B cell (primary cell): ENCODE results near the gene ST3GAL3. TPM values are rescaled to one million over a fixed set of nuclear protein-coding genes. Genes with fewer than 3 reads are reported as not detected.

Experiments used
- ATAC-seq: fragments of 200-7000 bp; cut with Tn5 transposase; one replicate; pipeline ENCODE4 v1.10.0; 2021; ENCODE audit warnings: low read depth, mild to moderate bottlenecking, moderate number of reproducible peaks, moderate library complexity
- CTCF ChIA-PET: fragments of 350-600 bp; sonication (Branson Sonifier 250); formaldehyde crosslinking; loops from one replicate; lab custom pipeline; 2021; ENCODE audit warnings: antibody characterized with exemption, inconsistent platforms; lab: Charles Lee
- POLR2A ChIA-PET: fragments of 350-600 bp; sonication (Branson Sonifier 250); formaldehyde crosslinking; loops from one replicate; lab custom pipeline; 2021; ENCODE audit warnings: antibody characterized with exemption; lab: Charles Lee
- DNase-seq: peaks from one replicate; pipeline ENCODE4 v3.0.0; 2013
- H2AFZ ChIP-seq: 2 replicates; pipeline ENCODE4 v1.6.1; 2012; ENCODE audit warnings: mild to moderate bottlenecking, low read depth, low read length; ENCODE audit not compliant: insufficient read depth, poor library complexity, severe bottlenecking
- H3K27ac ChIP-seq, 2 donors: 1 replicate in 1 of 2; 2 replicates in 1 of 2; pipeline ENCODE4 v1.5.1; 2012 to 2013; ENCODE audit warnings: low read length in 2 of 2, mild to moderate bottlenecking in 2 of 2, moderate library complexity in 1 of 2
- H3K27me3 ChIP-seq, 4 experiments: fragments of 200-600 bp in 1 of 4; sonication (generic) in 1 of 4; replicated peaks in 1 of 4; 1 replicate in 2 of 4; 2 replicates in 2 of 4; pipeline versions ENCODE4 v1.6.1 to v1.7.0; 2013 to 2016; ENCODE audit warnings: low read length in 3 of 4, mild to moderate bottlenecking in 2 of 4, mixed read lengths in 1 of 4, moderate library complexity in 1 of 4; ENCODE audit not compliant: insufficient read depth in 4 of 4, control insufficient read depth in 3 of 4; ENCODE audit errors: control extremely low read depth in 1 of 4
- H3K36me3 ChIP-seq, 2 experiments: replicated peaks in 1 of 2; 1 replicate in 1 of 2; 2 replicates in 1 of 2; pipeline versions ENCODE4 v1.6.1 to v1.7.1; 2013; ENCODE audit warnings: low read length in 1 of 2; ENCODE audit not compliant: insufficient read depth in 2 of 2, control insufficient read depth in 1 of 2; ENCODE audit errors: control extremely low read depth in 1 of 2, extremely low read depth in 1 of 2
- H3K4me1 ChIP-seq, 2 donors: fragments of 200-600 bp in 1 of 2; sonication (generic) in 1 of 2; 1 replicate in 1 of 2; 2 replicates in 1 of 2; pipeline versions ENCODE4 v1.5.1 to v1.6.1; 2013 to 2017; ENCODE audit warnings: low read length in 2 of 2; ENCODE audit not compliant: control insufficient read depth in 2 of 2, insufficient read depth in 2 of 2
- H3K4me2 ChIP-seq: replicated peaks from 2 replicates; pipeline ENCODE3; 2012; ENCODE audit warnings: mild to moderate bottlenecking, low read depth, low read length; ENCODE audit not compliant: poor library complexity, severe bottlenecking
- H3K4me3 ChIP-seq, 5 experiments: fragments of 200-600 bp in 1 of 5; sonication (generic) in 1 of 5; 1 replicate in 3 of 5; 2 replicates in 2 of 5; pipeline versions ENCODE4 v1.5.1 to v1.7.0; 2011 to 2016; ENCODE audit warnings: low read length in 4 of 5, mild to moderate bottlenecking in 4 of 5, low read depth in 2 of 5, control low read depth in 1 of 5, moderate library complexity in 1 of 5; ENCODE audit not compliant: insufficient read depth in 1 of 5; ENCODE audit errors: control extremely low read depth in 1 of 5, extremely low read depth in 1 of 5
- H3K79me2 ChIP-seq: fragments of 200-600 bp; sonication (generic); one replicate; pipeline ENCODE4 v1.6.0; 2016; ENCODE audit warnings: low read length; ENCODE audit not compliant: control insufficient read depth, insufficient read depth
- H3K9ac ChIP-seq: fragments of 200-600 bp; sonication (generic); 2 replicates; pipeline ENCODE4 v1.6.1; 2017; ENCODE audit warnings: mild to moderate bottlenecking, low read length, moderate library complexity
- H3K9me3 ChIP-seq, 3 donors: one replicate each; pipeline versions ENCODE4 v1.6.1 to v1.7.1; 2013; ENCODE audit warnings: low read length in 2 of 3; ENCODE audit not compliant: control insufficient read depth in 2 of 3, insufficient read depth in 1 of 3; ENCODE audit errors: control extremely low read depth in 1 of 3
- H4K20me1 ChIP-seq: 2 replicates; pipeline ENCODE4 v1.6.0; 2012; ENCODE audit warnings: mild to moderate bottlenecking, low read length; ENCODE audit not compliant: insufficient read depth, control insufficient read depth, poor library complexity, severe bottlenecking
- H3K27ac Mint-ChIP-seq: one replicate; pipeline ENCODE4 v1.8.0; 2021; ENCODE audit warnings: mixed read lengths
- H3K27me3 Mint-ChIP-seq: one replicate; pipeline ENCODE4 v1.8.0; 2021; ENCODE audit warnings: mixed read lengths
- H3K4me1 Mint-ChIP-seq: one replicate; pipeline ENCODE4 v1.8.0; 2021; ENCODE audit warnings: mixed read lengths
- H3K4me3 Mint-ChIP-seq: one replicate; pipeline ENCODE4 v1.8.0; 2021; ENCODE audit warnings: mixed read lengths
- H3K9me3 Mint-ChIP-seq: one replicate; pipeline ENCODE4 v1.8.0; 2022; ENCODE audit warnings: mixed read lengths; ENCODE audit not compliant: insufficient read depth
- EZH2 ChIP-seq: IDR thresholded peaks from 2 replicates; pipeline ENCODE4 v1.6.1; 2012; ENCODE audit warnings: borderline replicate concordance, low read depth, mild to moderate bottlenecking, moderate library complexity, low read length; ENCODE audit not compliant: insufficient read depth, poor library complexity, severe bottlenecking
- WGBS: methylation state at CpG from one replicate; pipeline ENCODE4 v1.1.5; 2013; ENCODE audit warnings: missing lambda C conversion rate; ENCODE audit not compliant: insufficient coverage; 5-methylcytosine and 5-hydroxymethylcytosine counted together
- intact Hi-C: fragments of 100-400 bp; cut with micrococcal nuclease; formaldehyde crosslinking; loops from one replicate; pipeline ENCODE4 v1.10.0; 2022
- polyA plus RNA-seq: library from polyadenylated mRNA; depleted of rRNA; stranded (reverse); fragments of >200 nt; gene quantifications from 2 replicates; pipeline ENCODE4 v1.2.3, GENCODE V29; 2012
- total RNA-seq, 2 donors: library from RNA; stranded (reverse); fragments of 120-200 nt in 1 of 2; gene quantifications; 1 replicate in 1 of 2; 2 replicates in 1 of 2; pipeline versions ENCODE4 v1.2.3 to v1.2.4, GENCODE V29; 2013 to 2022
- TF ChIP-seq, protein P1 (sequence below): fragments of 200-600 bp; IDR thresholded peaks from one replicate; pipeline ENCODE4 v1.8.0; 2022; ENCODE audit warnings: antibody characterized with exemption, mild to moderate bottlenecking

Gene ST3GAL3
- total and polyA plus RNA-seq, 2 donors (not counting 1 experiment from before 2014, with no cell fraction given): 16.8 to 31.4 TPM

DNA sequence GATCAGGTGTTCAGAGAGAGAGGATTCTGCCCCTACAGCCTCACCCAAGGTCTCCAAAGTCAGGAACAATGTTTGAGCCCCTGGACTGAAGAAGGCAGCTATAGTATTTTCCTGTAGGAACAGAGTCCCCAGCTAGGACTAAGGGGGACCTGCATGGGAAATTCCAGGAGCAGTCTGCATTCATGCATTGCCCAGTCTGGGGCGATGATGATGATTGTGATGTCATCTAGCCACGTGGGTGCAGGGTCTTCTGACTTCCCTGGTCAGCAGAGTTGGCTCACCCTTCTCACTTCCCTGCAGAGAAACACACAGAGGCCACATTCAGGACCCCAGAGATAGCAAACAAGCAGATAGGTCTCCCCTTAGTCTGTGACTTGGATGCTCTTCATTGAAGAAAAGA, 169.8 kb downstream of the ST3GAL3 start:
- Histone ChIP-seq H3K4me1 (no peaks in the 10 kb centered on the region), H3K27ac (no peak overlapping the region), H4K20me1 (no peaks in the 10 kb centered on the region), H2AFZ (no peak overlapping the region), H3K4me3 (no peak overlapping the region), H3K9me3 (no peaks in the 10 kb centered on the region), H3K36me3 (peaks cover 0 to 6% of the 10 kb centered on the region in 2 experiments), H3K27me3 (no peaks in the 10 kb centered on the region), H3K9ac (no peak overlapping the region), H3K79me2 (no peaks in the 10 kb centered on the region), H3K4me2 (no peak overlapping the region)
- WGBS: 94% methylated on average over 2 of the region's 2 CpGs
- Mint-ChIP-seq H3K27me3 (no peaks in the 10 kb centered on the region), H3K27ac (no peak overlapping the region), H3K4me3 (no peak overlapping the region), H3K9me3 (no peaks in the 10 kb centered on the region), H3K4me1 (no peaks in the 10 kb centered on the region)
- POLR2A ChIA-PET: no interaction called here
- CTCF ChIA-PET: no interaction called here
- TF ChIP-seq, protein P1, sequence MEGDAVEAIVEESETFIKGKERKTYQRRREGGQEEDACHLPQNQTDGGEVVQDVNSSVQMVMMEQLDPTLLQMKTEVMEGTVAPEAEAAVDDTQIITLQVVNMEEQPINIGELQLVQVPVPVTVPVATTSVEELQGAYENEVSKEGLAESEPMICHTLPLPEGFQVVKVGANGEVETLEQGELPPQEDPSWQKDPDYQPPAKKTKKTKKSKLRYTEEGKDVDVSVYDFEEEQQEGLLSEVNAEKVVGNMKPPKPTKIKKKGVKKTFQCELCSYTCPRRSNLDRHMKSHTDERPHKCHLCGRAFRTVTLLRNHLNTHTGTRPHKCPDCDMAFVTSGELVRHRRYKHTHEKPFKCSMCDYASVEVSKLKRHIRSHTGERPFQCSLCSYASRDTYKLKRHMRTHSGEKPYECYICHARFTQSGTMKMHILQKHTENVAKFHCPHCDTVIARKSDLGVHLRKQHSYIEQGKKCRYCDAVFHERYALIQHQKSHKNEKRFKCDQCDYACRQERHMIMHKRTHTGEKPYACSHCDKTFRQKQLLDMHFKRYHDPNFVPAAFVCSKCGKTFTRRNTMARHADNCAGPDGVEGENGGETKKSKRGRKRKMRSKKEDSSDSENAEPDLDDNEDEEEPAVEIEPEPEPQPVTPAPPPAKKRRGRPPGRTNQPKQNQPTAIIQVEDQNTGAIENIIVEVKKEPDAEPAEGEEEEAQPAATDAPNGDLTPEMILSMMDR: no peak
- TF ChIP-seq EZH2: no peak
- intact Hi-C loops: no loop called here
- DNase-seq: no peak
- no peak for ATAC-seq

DNA sequence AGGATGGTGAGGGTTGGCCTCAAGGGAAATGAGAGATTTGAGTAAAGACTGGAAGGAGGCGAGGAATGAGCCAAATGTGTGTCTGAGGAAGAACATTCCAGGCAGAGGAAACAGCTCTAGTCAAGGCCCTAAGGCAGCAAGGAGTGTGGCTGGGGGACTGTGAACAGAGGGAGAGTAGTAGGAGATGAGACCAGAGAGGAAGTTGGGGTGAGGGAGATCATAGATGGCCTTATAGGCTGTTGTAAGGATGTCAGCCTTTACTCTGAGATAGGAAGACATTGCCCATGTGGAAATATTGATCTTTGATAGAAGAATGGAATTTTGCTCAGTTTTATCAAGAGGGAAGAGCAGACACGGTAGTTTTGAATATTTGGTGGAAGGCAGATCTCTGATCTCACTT, 171.1 kb downstream of the ST3GAL3 start:
- Mint-ChIP-seq H3K4me3 (no peak overlapping the region), H3K27ac (no peak overlapping the region), H3K4me1 (no peaks in the 10 kb centered on the region), H3K9me3 (no peaks in the 10 kb centered on the region), H3K27me3 (no peaks in the 10 kb centered on the region)
- DNase-seq: no peak
- H4K20me1 ChIP-seq: no peaks in the 10 kb centered on the region
- H3K4me2 ChIP-seq: no peak overlapping the region
- peaks cover 0 to 6% of the 10 kb centered on the region in 2 experiments for H3K36me3 ChIP-seq
- H3K9ac ChIP-seq: no peak overlapping the region
- WGBS: 100% methylated on average over 1 of the region's 2 CpGs
- H3K9me3 ChIP-seq: no peaks in the 10 kb centered on the region
- CTCF ChIA-PET: no interaction called here
- H3K79me2 ChIP-seq: no peaks in the 10 kb centered on the region
- POLR2A ChIA-PET: no interaction called here
- H3K4me1 ChIP-seq: no peaks in the 10 kb centered on the region
- intact Hi-C loops: no loop called here
- no peaks in the 10 kb centered on the region for H3K27me3 ChIP-seq
- ATAC-seq: no peak
- no peak overlapping the region for H3K4me3 ChIP-seq
- H3K27ac ChIP-seq: no peak overlapping the region
- TF ChIP-seq EZH2: no peak
- TF ChIP-seq, protein P1: no peak
- H2AFZ ChIP-seq: no peak overlapping the region
